WTC11 (cell line): ENCODE data around the gene CRNKL1.

Source experiments
- CTCF ChIP-seq: fragments of 200-600 bp; IDR thresholded peaks from 2 replicates; pipeline ENCODE4 v1.8.0; 2022; ENCODE audit warnings: antibody characterized with exemption
- E2F5 ChIP-seq: sonication (generic); formaldehyde crosslinking; IDR thresholded peaks from 2 replicates; pipeline ENCODE4 v1.8.1; 2022; ENCODE audit warnings: mild to moderate bottlenecking, moderate library complexity, missing genetic modification reagents
- HMGXB4 ChIP-seq: sonication (generic); formaldehyde crosslinking; IDR thresholded peaks from 2 replicates; pipeline ENCODE4 v1.8.1; 2023; ENCODE audit warnings: mild to moderate bottlenecking, moderate library complexity, missing genetic modification reagents
- JUN ChIP-seq: sonication (generic); formaldehyde crosslinking; IDR thresholded peaks from 2 replicates; pipeline ENCODE4 v1.8.0; 2023; ENCODE audit warnings: mild to moderate bottlenecking, missing genetic modification reagents
- MXD4 ChIP-seq: fragments of 250-450 bp; sonication (Bioruptor Pico); IDR thresholded peaks from 2 replicates; pipeline ENCODE4 v1.8.0; 2021; ENCODE audit warnings: mild to moderate bottlenecking, moderate library complexity, borderline replicate concordance
- NR1H2 ChIP-seq: sonication (generic); formaldehyde crosslinking; IDR thresholded peaks from 2 replicates; pipeline ENCODE4 v1.9.0; 2021; ENCODE audit warnings: mild to moderate bottlenecking, moderate library complexity, missing genetic modification reagents
- ZMAT4 ChIP-seq: fragments of 250-450 bp; sonication (Bioruptor Pico); IDR thresholded peaks from 2 replicates; pipeline ENCODE4 v1.9.0; 2021; ENCODE audit warnings: mild to moderate bottlenecking

- TF ChIP-seq ZMAT4 (CRISPR knock-in tag) (no peak), CTCF (no peak), MXD4 (CRISPR knock-in tag) (no peak), NR1H2 (CRISPR knock-in tag) (no peak), HMGXB4 (no peak), JUN (CRISPR knock-in tag) (no peak), E2F5 (CRISPR knock-in tag) (no peak)
Measured at GRCh38 chr20:20073801-20074371, 21.6 kb upstream of the CRNKL1 start.
